Sigmoid colon (tissue), 4 donors: Measurements from ENCODE around the gene ASMTL.

Experiments
- EP300 ChIP-seq, 4 donors: sonication (generic); formaldehyde crosslinking; IDR thresholded peaks; one replicate each; pipeline ENCODE4 v1.6.1; 2017; ENCODE audit warnings: antibody characterized with exemption in 4 of 4
- POLR2A ChIP-seq, 2 donors: fragments of 450-650 bp; IDR thresholded peaks; one replicate each; pipeline ENCODE4 v1.6.1; 2016; ENCODE audit warnings: antibody characterized with exemption in 2 of 2, mild to moderate bottlenecking in 2 of 2, moderate library complexity in 2 of 2
- POLR2AphosphoS5 ChIP-seq, 4 donors: sonication (generic); formaldehyde crosslinking; IDR thresholded peaks; one replicate each; pipeline ENCODE4 v1.6.1; 2017; ENCODE audit warnings: antibody characterized with exemption in 4 of 4
- TF ChIP-seq, protein P1 (sequence below), 4 experiments: fragments of 450-650 bp in 3 of 4; fragments of 200-600 bp in 1 of 4; IDR thresholded peaks; one replicate each; pipeline ENCODE4 v1.5.1; 2016 to 2019; ENCODE audit warnings: antibody characterized with exemption in 4 of 4, mild to moderate bottlenecking in 3 of 4, moderate library complexity in 2 of 4

DNA sequence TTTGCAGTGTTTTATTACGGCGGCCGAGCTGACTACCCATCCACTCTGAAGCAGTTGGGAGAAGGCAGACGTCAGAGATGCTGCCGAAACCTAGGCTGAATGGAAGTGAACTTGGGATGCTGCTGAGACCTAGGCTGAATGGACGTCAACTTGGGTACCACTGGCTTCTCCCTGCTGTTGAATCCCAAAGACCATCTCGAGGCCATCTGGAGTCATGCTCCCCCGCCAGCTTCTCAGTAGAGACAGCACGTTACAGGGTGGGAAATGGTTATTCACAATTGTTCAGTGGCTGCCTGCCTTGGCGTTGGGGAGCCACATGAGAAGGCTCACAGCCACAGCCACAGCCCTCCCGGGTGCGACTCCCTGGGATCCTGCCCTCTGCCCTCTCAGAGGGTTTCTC lies 43.4 kb upstream of the ASMTL start:
- TF ChIP-seq, protein P1, sequence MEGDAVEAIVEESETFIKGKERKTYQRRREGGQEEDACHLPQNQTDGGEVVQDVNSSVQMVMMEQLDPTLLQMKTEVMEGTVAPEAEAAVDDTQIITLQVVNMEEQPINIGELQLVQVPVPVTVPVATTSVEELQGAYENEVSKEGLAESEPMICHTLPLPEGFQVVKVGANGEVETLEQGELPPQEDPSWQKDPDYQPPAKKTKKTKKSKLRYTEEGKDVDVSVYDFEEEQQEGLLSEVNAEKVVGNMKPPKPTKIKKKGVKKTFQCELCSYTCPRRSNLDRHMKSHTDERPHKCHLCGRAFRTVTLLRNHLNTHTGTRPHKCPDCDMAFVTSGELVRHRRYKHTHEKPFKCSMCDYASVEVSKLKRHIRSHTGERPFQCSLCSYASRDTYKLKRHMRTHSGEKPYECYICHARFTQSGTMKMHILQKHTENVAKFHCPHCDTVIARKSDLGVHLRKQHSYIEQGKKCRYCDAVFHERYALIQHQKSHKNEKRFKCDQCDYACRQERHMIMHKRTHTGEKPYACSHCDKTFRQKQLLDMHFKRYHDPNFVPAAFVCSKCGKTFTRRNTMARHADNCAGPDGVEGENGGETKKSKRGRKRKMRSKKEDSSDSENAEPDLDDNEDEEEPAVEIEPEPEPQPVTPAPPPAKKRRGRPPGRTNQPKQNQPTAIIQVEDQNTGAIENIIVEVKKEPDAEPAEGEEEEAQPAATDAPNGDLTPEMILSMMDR (IDR thresholded peaks at IDR 0.05), result no peak
- TF ChIP-seq POLR2A (IDR thresholded peaks at IDR 0.05) (no peak), POLR2AphosphoS5 (IDR thresholded peaks at IDR 0.05) (no peak), EP300 (IDR thresholded peaks at IDR 0.05) (no peak)
